Osteoblast (primary cell): Measurements from ENCODE around the gene OR4K13. TPM values are rescaled to one million over a fixed set of nuclear protein-coding genes. Genes with fewer than 3 reads are reported as not detected.

Experiments
- DNase-seq: peaks from one replicate; pipeline ENCODE4 v3.0.0; 2011; ENCODE audit warnings: low spot score, mixed read lengths; ENCODE audit not compliant: insufficient read length; ENCODE audit errors: missing footprints
- H2AFZ ChIP-seq: 2 replicates; pipeline ENCODE4 v1.6.0; 2011; ENCODE audit warnings: mild to moderate bottlenecking, low read length
- H3K27ac ChIP-seq: 2 replicates; pipeline ENCODE4 v1.5.1; 2011; ENCODE audit warnings: mild to moderate bottlenecking, low read depth, low read length, moderate library complexity
- H3K27me3 ChIP-seq: 2 replicates; pipeline ENCODE4 v1.6.0; 2012; ENCODE audit warnings: mild to moderate bottlenecking, control low read depth, inconsistent platforms, low read length, moderate library complexity; ENCODE audit not compliant: insufficient read depth
- H3K36me3 ChIP-seq: 2 replicates; pipeline ENCODE4 v1.5.1; 2011; ENCODE audit warnings: mild to moderate bottlenecking, low read length, control low read depth, moderate library complexity; ENCODE audit not compliant: insufficient read depth
- H3K4me1 ChIP-seq: 2 replicates; pipeline ENCODE4 v1.5.1; 2011; ENCODE audit warnings: mild to moderate bottlenecking, low read length, control low read depth, moderate library complexity; ENCODE audit not compliant: insufficient read depth
- H3K4me2 ChIP-seq: 2 replicates; pipeline ENCODE4 v1.6.0; 2011; ENCODE audit warnings: mild to moderate bottlenecking, low read length; ENCODE audit not compliant: insufficient read depth
- H3K4me3 ChIP-seq: fragments of 200-600 bp; sonication (generic); 3 replicates; pipeline ENCODE4 v1.5.1; 2012; ENCODE audit warnings: mild to moderate bottlenecking, low read length, inconsistent platforms; ENCODE audit not compliant: insufficient read depth
- H3K79me2 ChIP-seq: 2 replicates; pipeline ENCODE4 v1.6.0; 2012; ENCODE audit warnings: mild to moderate bottlenecking, low read length, control low read depth, inconsistent platforms; ENCODE audit not compliant: insufficient read depth
- H3K9me3 ChIP-seq: 2 replicates; pipeline ENCODE4 v1.5.1; 2011; ENCODE audit warnings: low read depth, low read length, control low read depth
- H4K20me1 ChIP-seq: 2 replicates; pipeline ENCODE4 v1.6.0; 2012; ENCODE audit warnings: mild to moderate bottlenecking, low read length, control low read depth; ENCODE audit not compliant: insufficient read depth
- total RNA-seq: library from RNA; depleted of rRNA; stranded (reverse); fragments of >200 nt; gene quantifications from 2 replicates; pipeline ENCODE4 v1.2.3, GENCODE V29; 2012
- TF ChIP-seq, protein P1 (sequence below): IDR thresholded peaks from 2 replicates; pipeline ENCODE4 v1.5.1; 2011; ENCODE audit warnings: mild to moderate bottlenecking, low read depth, low read length, moderate library complexity; ENCODE audit errors: extremely low read depth

Gene OR4K13, protein sequence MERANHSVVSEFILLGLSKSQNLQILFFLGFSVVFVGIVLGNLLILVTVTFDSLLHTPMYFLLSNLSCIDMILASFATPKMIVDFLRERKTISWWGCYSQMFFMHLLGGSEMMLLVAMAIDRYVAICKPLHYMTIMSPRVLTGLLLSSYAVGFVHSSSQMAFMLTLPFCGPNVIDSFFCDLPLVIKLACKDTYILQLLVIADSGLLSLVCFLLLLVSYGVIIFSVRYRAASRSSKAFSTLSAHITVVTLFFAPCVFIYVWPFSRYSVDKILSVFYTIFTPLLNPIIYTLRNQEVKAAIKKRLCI
- total RNA-seq: not detected in 2 replicates

DNA sequence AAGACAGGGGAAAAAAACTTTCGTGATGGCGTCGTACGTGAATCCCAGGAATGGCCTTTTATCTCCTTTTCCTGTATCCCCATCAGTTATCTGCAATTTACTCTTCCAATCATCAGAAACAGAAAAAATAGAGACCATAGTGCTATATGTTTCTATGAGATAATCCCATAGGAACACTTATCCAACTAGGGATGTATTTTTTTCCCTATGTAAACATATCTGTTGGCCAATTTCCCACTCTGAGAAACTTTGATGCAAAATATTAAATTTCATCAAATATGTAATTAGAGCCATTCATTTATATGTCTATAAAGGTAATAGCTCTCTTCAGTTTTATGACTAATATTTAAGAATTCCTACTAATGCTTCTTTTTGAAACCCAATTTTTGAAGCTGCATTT, at the start of gene OR4K13:
Gene OR4K13, minus strand, starts transcription at position 101 of the 400 bp plus-strand sequence. CDS start 1,280 bp downstream, outside the sequence.
- Histone ChIP-seq H2AFZ (no peak within 1 kb of the TSS), H3K9me3 (peaks cover 2% of the 10 kb centered on the region), H3K27me3 (no peaks in the 10 kb centered on the region), H3K27ac (no peak within 1 kb of the TSS), H3K79me2 (no peaks in the 10 kb centered on the region), H3K36me3 (no peaks in the 10 kb centered on the region), H3K4me3 (no peak within 1 kb of the TSS), H3K4me2 (no peak within 1 kb of the TSS), H3K4me1 (no peaks in the 10 kb centered on the region), H4K20me1 (no peaks in the 10 kb centered on the region)
- TF ChIP-seq, protein P1, sequence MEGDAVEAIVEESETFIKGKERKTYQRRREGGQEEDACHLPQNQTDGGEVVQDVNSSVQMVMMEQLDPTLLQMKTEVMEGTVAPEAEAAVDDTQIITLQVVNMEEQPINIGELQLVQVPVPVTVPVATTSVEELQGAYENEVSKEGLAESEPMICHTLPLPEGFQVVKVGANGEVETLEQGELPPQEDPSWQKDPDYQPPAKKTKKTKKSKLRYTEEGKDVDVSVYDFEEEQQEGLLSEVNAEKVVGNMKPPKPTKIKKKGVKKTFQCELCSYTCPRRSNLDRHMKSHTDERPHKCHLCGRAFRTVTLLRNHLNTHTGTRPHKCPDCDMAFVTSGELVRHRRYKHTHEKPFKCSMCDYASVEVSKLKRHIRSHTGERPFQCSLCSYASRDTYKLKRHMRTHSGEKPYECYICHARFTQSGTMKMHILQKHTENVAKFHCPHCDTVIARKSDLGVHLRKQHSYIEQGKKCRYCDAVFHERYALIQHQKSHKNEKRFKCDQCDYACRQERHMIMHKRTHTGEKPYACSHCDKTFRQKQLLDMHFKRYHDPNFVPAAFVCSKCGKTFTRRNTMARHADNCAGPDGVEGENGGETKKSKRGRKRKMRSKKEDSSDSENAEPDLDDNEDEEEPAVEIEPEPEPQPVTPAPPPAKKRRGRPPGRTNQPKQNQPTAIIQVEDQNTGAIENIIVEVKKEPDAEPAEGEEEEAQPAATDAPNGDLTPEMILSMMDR: no peak
- DNase-seq: no peak

DNA sequence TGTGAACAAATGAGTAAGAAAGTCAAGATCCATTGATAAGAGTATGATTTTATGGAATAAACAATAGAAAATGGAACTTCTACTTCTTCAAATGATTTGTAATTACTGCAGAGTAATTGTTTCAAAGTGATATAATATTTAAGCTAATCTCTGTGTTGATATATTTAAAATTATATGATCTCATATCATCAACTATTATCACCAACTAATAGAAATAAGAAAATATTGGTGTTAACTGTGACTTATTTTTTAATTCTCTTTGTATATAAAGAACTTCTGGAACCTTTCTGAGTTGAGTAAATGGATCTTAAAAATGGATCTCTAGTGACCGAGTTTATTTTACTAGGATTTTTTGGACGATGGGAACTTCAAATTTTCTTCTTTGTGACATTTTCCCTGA, 23.9 kb upstream of the OR4K13 start, which contains the start of gene OR4L1:
Gene OR4L1, plus strand, starts transcription at position 301 of the 400 bp plus-strand sequence. Its CDS starts 0 bp downstream, at position 301.
- H3K4me1 ChIP-seq: no peaks in the 10 kb centered on the region
- no peaks in the 10 kb centered on the region for H4K20me1 ChIP-seq
- H3K36me3 ChIP-seq: no peaks in the 10 kb centered on the region
- H3K27me3 ChIP-seq: no peaks in the 10 kb centered on the region
- no peak within 1 kb of the TSS for H3K4me3 ChIP-seq
- H2AFZ ChIP-seq: no peak within 1 kb of the TSS
- no peaks in the 10 kb centered on the region for H3K79me2 ChIP-seq
- DNase-seq: no peak
- H3K4me2 ChIP-seq: no peak within 1 kb of the TSS
- TF ChIP-seq, protein P1: no peak
- no peak within 1 kb of the TSS for H3K27ac ChIP-seq
- H3K9me3 ChIP-seq: no peaks in the 10 kb centered on the region

- Histone ChIP-seq H2AFZ (no peak overlapping the region), H4K20me1 (no peaks in the 10 kb centered on the region), H3K4me3 (no peak overlapping the region), H3K9me3 (peaks cover 3% of the 10 kb centered on the region), H3K27ac (no peak overlapping the region), H3K4me2 (no peak overlapping the region), H3K36me3 (no peaks in the 10 kb centered on the region), H3K27me3 (no peaks in the 10 kb centered on the region), H3K4me1 (no peaks in the 10 kb centered on the region), H3K79me2 (no peaks in the 10 kb centered on the region)
- TF ChIP-seq, protein P1: no peak
- no peak for DNase-seq
These were observed 12.4 kb upstream of the OR4K13 start for GRCh38 chr14:20048202-20048601.

DNA sequence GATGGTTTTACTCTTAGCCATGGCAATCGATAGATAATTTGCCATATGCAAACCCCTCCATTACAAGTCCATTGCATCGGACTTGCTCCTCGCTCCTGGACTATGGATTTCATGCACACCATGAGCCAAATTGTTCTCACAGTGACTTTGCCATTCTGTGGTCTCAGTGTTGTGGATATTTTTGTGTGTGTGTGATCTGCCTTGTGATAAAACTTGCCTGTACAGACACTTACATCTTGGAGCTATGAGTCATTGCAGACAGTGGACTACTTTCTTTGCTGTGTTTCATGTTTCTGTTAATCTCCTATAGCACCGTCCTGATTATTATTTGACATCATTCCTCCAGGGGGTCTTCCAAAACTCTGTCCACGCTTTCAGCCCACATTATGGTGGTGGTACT, 8.4 kb upstream of the OR4K13 start:
- no peak for DNase-seq
- TF ChIP-seq, protein P1: no peak

More for the DNA sequence above, 8.4 kb upstream of the OR4K13 start:
- Histone ChIP-seq H4K20me1 (no peaks in the 10 kb centered on the region), H3K79me2 (no peaks in the 10 kb centered on the region), H3K27ac (no peak overlapping the region), H3K27me3 (no peaks in the 10 kb centered on the region), H3K4me1 (no peaks in the 10 kb centered on the region), H3K36me3 (no peaks in the 10 kb centered on the region), H3K4me3 (no peak overlapping the region), H2AFZ (no peak overlapping the region), H3K4me2 (no peak overlapping the region), H3K9me3 (peaks cover 3% of the 10 kb centered on the region)
